Natural killer cell (primary cell): ENCODE results near the gene BFSP2. TPM values are rescaled to one million over a fixed set of nuclear protein-coding genes. Genes with fewer than 3 reads are reported as not detected.

Experiments
- ATAC-seq, 3 donors: fragments of 150-1000 bp in 2 of 3; fragments of 200-7000 bp in 1 of 3; cut with Tn5 transposase; 1 replicate in 1 of 3; 2 replicates in 2 of 3; pipeline ENCODE4 v1.10.0; 2021; ENCODE audit warnings: mild to moderate bottlenecking in 2 of 3, moderate library complexity in 2 of 3
- DNase-seq, 2 donors: peaks; one replicate each; pipeline versions ENCODE4 v3.0.0 to v3.0.0-alpha.2; 2013 to 2021; ENCODE audit warnings: mixed read lengths in 1 of 2
- H3K27ac ChIP-seq: one replicate; pipeline ENCODE4 v1.5.1; 2013; ENCODE audit warnings: mild to moderate bottlenecking, low read length
- H3K27me3 ChIP-seq: one replicate; pipeline ENCODE4 v1.6.1; 2013; ENCODE audit warnings: low read length; ENCODE audit not compliant: control insufficient read depth, insufficient read depth
- H3K36me3 ChIP-seq: one replicate; pipeline ENCODE4 v1.6.1; 2013; ENCODE audit warnings: low read length; ENCODE audit not compliant: control insufficient read depth, insufficient read depth
- H3K4me1 ChIP-seq: one replicate; pipeline ENCODE4 v1.6.1; 2013; ENCODE audit warnings: low read length; ENCODE audit not compliant: control insufficient read depth, insufficient read depth
- H3K4me3 ChIP-seq: one replicate; pipeline ENCODE4 v1.5.1; 2013; ENCODE audit warnings: low read length
- H3K9me3 ChIP-seq: one replicate; pipeline ENCODE4 v1.6.1; 2013; ENCODE audit warnings: low read length; ENCODE audit not compliant: control insufficient read depth, insufficient read depth
- H3K27ac Mint-ChIP-seq, 2 donors: one replicate each; pipeline ENCODE4 v1.8.0; 2022; ENCODE audit warnings: mild to moderate bottlenecking in 2 of 2, mixed read lengths in 2 of 2, moderate library complexity in 1 of 2
- H3K27me3 Mint-ChIP-seq, 2 donors: one replicate each; pipeline ENCODE4 v1.8.0; 2022; ENCODE audit warnings: low read depth in 2 of 2, mixed read lengths in 2 of 2
- H3K36me3 Mint-ChIP-seq: one replicate; pipeline ENCODE4 v1.8.0; 2022; ENCODE audit warnings: mixed read lengths
- H3K4me1 Mint-ChIP-seq, 2 donors: one replicate each; pipeline ENCODE4 v1.8.0; 2022; ENCODE audit warnings: mixed read lengths in 2 of 2
- H3K4me3 Mint-ChIP-seq: one replicate; pipeline ENCODE4 v1.8.0; 2022; ENCODE audit warnings: mild to moderate bottlenecking, moderate library complexity, mixed read lengths
- H3K9me3 Mint-ChIP-seq, 2 donors: one replicate each; pipeline ENCODE4 v1.8.0; 2022; ENCODE audit warnings: mixed read lengths in 2 of 2
- CTCF ChIP-seq: fragments of 200-600 bp; IDR thresholded peaks from one replicate; pipeline ENCODE4 v1.8.0; 2022; ENCODE audit warnings: antibody characterized with exemption
- WGBS: methylation state at CpG from one replicate; pipeline ENCODE4 v1.1.7; 2013; ENCODE audit warnings: missing lambda C conversion rate; ENCODE audit not compliant: insufficient coverage; 5-methylcytosine and 5-hydroxymethylcytosine counted together
- intact Hi-C: fragments of 100-400 bp; cut with micrococcal nuclease; formaldehyde crosslinking; loops from one replicate; pipeline ENCODE4 v1.14.2; 2022
- total RNA-seq, 4 donors: library from RNA; stranded (reverse); fragments of 120-200 nt in 1 of 4; gene quantifications; one replicate each; pipeline versions ENCODE4 v1.2.3 to v1.2.4, GENCODE V29; 2013 to 2022

BFSP2 gene
- total RNA-seq, 3 donors from 2014 or later (not counting 1 experiment from before 2014, with no cell fraction given), result not detected

GRCh38 chr3:133445108-133445507 is 45.3 kb downstream of the BFSP2 start:
- intact Hi-C loops, result no loop called here
- H3K4me3 ChIP-seq, result no peak overlapping the region
- H3K27me3 ChIP-seq, result no peaks in the 10 kb centered on the region
- DNase-seq (no peak), ATAC-seq (no peak)
- H3K36me3 Mint-ChIP-seq, result no peaks in the 10 kb centered on the region
- H3K36me3 ChIP-seq, result no peaks in the 10 kb centered on the region
- no peak overlapping the region for H3K27ac Mint-ChIP-seq
- TF ChIP-seq CTCF, result no peak
- WGBS, result 84% methylated on average over 2 of the region's 2 CpGs
- no peaks in the 10 kb centered on the region for H3K9me3 Mint-ChIP-seq
- no peaks in the 10 kb centered on the region for H3K27me3 Mint-ChIP-seq
- H3K4me3 Mint-ChIP-seq, result no peak overlapping the region
- peaks cover 14 to 16% of the 10 kb centered on the region in 2 donors for H3K4me1 Mint-ChIP-seq
- peaks cover 16% of the 10 kb centered on the region for H3K4me1 ChIP-seq
- no peak overlapping the region for H3K27ac ChIP-seq
- H3K9me3 ChIP-seq, result no peaks in the 10 kb centered on the region

DNA sequence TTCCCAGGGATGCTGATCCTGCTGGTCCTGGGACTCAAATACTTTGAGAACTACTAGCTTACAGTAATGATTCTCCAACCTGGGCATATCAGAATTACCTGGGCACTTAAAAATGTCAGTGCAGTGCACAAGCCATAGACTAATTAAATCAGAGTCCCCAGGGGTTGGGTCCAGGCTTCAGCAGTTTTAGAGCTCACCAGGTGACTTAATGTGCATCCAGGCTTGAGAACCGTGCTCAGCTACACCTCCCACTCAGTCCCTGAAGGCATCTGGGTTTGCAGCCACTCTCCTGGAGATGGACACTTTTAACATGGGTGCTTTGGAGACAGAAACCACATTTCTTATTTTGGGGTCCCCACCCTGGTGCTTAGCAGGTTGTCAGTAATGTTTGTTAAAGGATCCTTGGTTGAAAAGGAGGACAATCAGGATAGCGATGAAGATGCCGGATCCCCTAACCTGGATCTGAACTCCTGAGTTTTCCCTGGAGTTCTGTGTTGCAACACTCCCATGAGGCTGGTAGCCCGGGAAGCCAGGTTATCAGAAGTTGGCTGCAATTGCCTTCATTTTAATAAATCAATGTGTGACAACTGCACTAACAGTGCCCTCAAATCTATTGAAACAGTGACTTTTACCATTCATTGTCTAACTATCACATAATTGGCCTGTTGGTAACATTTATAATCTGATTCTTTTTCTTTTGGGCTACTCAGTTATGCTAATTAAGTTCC is 48.1 kb downstream of the BFSP2 start:
- no peak overlapping the region for H3K4me3 ChIP-seq

GRCh38 chr3:133448478-133449122 is 48.7 kb downstream of the BFSP2 start:
- Mint-ChIP-seq H3K4me1 (no peaks in the 10 kb centered on the region), H3K27me3 (peaks cover 0 to 18% of the 10 kb centered on the region in 2 donors), H3K4me3 (no peak overlapping the region), H3K27ac (no peak overlapping the region), H3K9me3 (no peaks in the 10 kb centered on the region), H3K36me3 (no peaks in the 10 kb centered on the region)
- Histone ChIP-seq H3K9me3 (no peaks in the 10 kb centered on the region), H3K27ac (no peak overlapping the region), H3K4me3 (no peak overlapping the region), H3K4me1 (peaks cover 3% of the 10 kb centered on the region), H3K36me3 (no peaks in the 10 kb centered on the region), H3K27me3 (no peaks in the 10 kb centered on the region)
- WGBS, result 40% methylated on average over 4 of the region's 4 CpGs
- ATAC-seq, result peak in 1 of 3 donors; percentile 50
- peak in 1 of 2 donors; percentile 52 for DNase-seq
- no peak for TF ChIP-seq CTCF
- intact Hi-C loops, result no loop called here

More for the DNA sequence above, 48.1 kb downstream of the BFSP2 start:
- ATAC-seq, result no peak
- no peaks in the 10 kb centered on the region for H3K4me1 Mint-ChIP-seq
- peaks cover 3% of the 10 kb centered on the region for H3K4me1 ChIP-seq
- no peak overlapping the region for H3K4me3 Mint-ChIP-seq
- WGBS, result 75% methylated on average over 4 of the region's 4 CpGs
- intact Hi-C loops, result no loop called here
- H3K27me3 ChIP-seq, result no peaks in the 10 kb centered on the region
- no peak overlapping the region for H3K27ac ChIP-seq
- H3K9me3 Mint-ChIP-seq, result no peaks in the 10 kb centered on the region
- H3K9me3 ChIP-seq, result no peaks in the 10 kb centered on the region
- no peaks in the 10 kb centered on the region for H3K36me3 ChIP-seq
- H3K27me3 Mint-ChIP-seq, result peaks cover 0 to 18% of the 10 kb centered on the region in 2 donors
- no peaks in the 10 kb centered on the region for H3K36me3 Mint-ChIP-seq
- DNase-seq, result no peak
- H3K27ac Mint-ChIP-seq, result no peak overlapping the region
- TF ChIP-seq CTCF, result no peak
